Neural progenitor cell (in vitro differentiated cells): ENCODE data around the gene SRRM4.

ENCODE experiments used
- EZH2 ChIP-seq: fragments of 200-600 bp; sonication (generic); IDR thresholded peaks from 2 replicates; pipeline ENCODE4 v1.6.1; 2017; ENCODE audit warnings: antibody characterized with exemption, mild to moderate bottlenecking, moderate library complexity
- EZH2phosphoT487 ChIP-seq: fragments of 200-600 bp; sonication (generic); IDR thresholded peaks from 2 replicates; pipeline ENCODE4 v1.6.1; 2017; ENCODE audit warnings: antibody characterized with exemption
- TF ChIP-seq, protein P1 (sequence below): fragments of 200-600 bp; sonication (generic); IDR thresholded peaks from 2 replicates; pipeline ENCODE4 v1.5.1; 2017; ENCODE audit warnings: antibody characterized with exemption, mild to moderate bottlenecking

DNA sequence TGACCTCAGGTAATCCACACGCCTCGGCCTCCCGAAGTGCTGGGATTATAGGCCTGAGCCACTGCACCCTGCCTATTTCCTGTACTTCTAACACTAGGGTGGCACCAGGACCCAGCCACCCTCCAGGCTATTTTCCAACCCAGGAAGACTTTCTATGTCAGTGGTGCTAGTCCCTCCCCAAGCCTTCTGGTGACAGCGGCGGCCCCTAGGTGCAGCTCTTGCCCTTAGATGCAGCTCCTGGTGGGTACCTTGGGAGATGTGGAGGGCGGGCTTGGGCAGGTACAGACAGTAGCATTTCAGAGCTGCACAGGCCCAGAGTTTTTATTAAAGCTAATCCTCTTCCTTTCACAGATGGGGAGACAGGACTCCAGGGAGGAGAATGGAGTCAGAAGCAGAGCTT is 62.8 kb downstream of the SRRM4 start:
- TF ChIP-seq, protein P1, sequence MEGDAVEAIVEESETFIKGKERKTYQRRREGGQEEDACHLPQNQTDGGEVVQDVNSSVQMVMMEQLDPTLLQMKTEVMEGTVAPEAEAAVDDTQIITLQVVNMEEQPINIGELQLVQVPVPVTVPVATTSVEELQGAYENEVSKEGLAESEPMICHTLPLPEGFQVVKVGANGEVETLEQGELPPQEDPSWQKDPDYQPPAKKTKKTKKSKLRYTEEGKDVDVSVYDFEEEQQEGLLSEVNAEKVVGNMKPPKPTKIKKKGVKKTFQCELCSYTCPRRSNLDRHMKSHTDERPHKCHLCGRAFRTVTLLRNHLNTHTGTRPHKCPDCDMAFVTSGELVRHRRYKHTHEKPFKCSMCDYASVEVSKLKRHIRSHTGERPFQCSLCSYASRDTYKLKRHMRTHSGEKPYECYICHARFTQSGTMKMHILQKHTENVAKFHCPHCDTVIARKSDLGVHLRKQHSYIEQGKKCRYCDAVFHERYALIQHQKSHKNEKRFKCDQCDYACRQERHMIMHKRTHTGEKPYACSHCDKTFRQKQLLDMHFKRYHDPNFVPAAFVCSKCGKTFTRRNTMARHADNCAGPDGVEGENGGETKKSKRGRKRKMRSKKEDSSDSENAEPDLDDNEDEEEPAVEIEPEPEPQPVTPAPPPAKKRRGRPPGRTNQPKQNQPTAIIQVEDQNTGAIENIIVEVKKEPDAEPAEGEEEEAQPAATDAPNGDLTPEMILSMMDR: no peak
- TF ChIP-seq EZH2 (no peak), EZH2phosphoT487 (no peak)
